Ishikawa (cell line): ENCODE results near the gene LST1.

ENCODE experiments used
- NFIC ChIP-seq: IDR thresholded peaks from 2 replicates; pipeline ENCODE4 v1.6.1; 2012
- TCF12 ChIP-seq: IDR thresholded peaks from 2 replicates; pipeline ENCODE4 v1.6.1; 2012; ENCODE audit warnings: low read depth

GRCh38 chr6:31572041-31572911 lies 13.8 kb upstream of the LST1 start, which contains the start of gene LTA:
- no peak for TF ChIP-seq TCF12
- TF ChIP-seq NFIC: no peak
